ENCODE data around the gene PSMB7.

GRCh38 chr9:124410321-124410913 is 4.8 kb downstream of the PSMB7 start:
- no peak for TF ChIP-seq EZH2phosphoT487 (IDR thresholded peaks at IDR 0.05; ENCODE audit: borderline replicate concordance, low read depth, low read length)
- peak; percentile 78 for TF ChIP-seq CTCF (conservative IDR thresholded peaks at IDR 0.05; ENCODE audit: low read length)
